CD4-positive, alpha-beta T cell treated with Interleukin-1 beta for 1 hour (primary cell): ENCODE measurements around the gene NXPH4.

Experiments
- DNase-seq, 2 donors: peaks; one replicate each; pipeline ENCODE4 v3.0.0-alpha.2; 2020 to 2022

Gene NXPH4

GRCh38 chr12:57244312-57244696, 27.7 kb downstream of the NXPH4 start:
- no peak for DNase-seq

GRCh38 chr12:57247041-57247440, 30.4 kb downstream of the NXPH4 start:
- DNase-seq: no peak

GRCh38 chr12:57248934-57249742, 32.5 kb downstream of the NXPH4 start:
- no peak for DNase-seq

- DNase-seq: no peak
Observed at GRCh38 chr12:57250541-57250940, 33.9 kb downstream of the NXPH4 start.

- DNase-seq: no peak
Observed at GRCh38 chr12:57250956-57251355, 34.4 kb downstream of the NXPH4 start, which contains the start of gene STAC3. Gene STAC3 (minus strand): TSS chr12:57251187. CDS start chr12:57249636, 1,551 bp downstream.

GRCh38 chr12:57254506-57255280, 38.1 kb downstream of the NXPH4 start:
- DNase-seq: no peak

GRCh38 chr12:57255916-57256315, 39.3 kb downstream of the NXPH4 start:
- no peak for DNase-seq

- DNase-seq: no peak
Observed at GRCh38 chr12:57258977-57259970, 42.7 kb downstream of the NXPH4 start.

GRCh38 chr12:57260366-57260765, 43.8 kb downstream of the NXPH4 start:
- no peak for DNase-seq

GRCh38 chr12:57261428-57261865, 44.9 kb downstream of the NXPH4 start:
- no peak for DNase-seq

- DNase-seq: no peak
Observed at GRCh38 chr12:57262126-57262822, 45.7 kb downstream of the NXPH4 start.

- DNase-seq: no peak
Observed at GRCh38 chr12:57263096-57263495, 46.5 kb downstream of the NXPH4 start.

GRCh38 chr12:57266681-57267080, 50.1 kb downstream of the NXPH4 start:
- no peak for DNase-seq

- DNase-seq: no peak
Observed at GRCh38 chr12:57268264-57268663, 51.7 kb downstream of the NXPH4 start.

- no peak for DNase-seq
Observed at GRCh38 chr12:57270966-57271470, 54.4 kb downstream of the NXPH4 start.

GRCh38 chr12:57272337-57273151, 56.0 kb downstream of the NXPH4 start:
- no peak for DNase-seq

- DNase-seq: no peak
Observed at GRCh38 chr12:57273516-57273915, 56.9 kb downstream of the NXPH4 start.
